H9 (cell line): ENCODE data around the gene ANKS1B. TPM values are rescaled to one million over a fixed set of nuclear protein-coding genes. Genes with fewer than 3 reads are reported as not detected.

ENCODE experiments used
- DNase-seq: peaks from one replicate; pipeline ENCODE4 v3.0.0-alpha.2; 2017
- H2AFZ ChIP-seq: one replicate; pipeline ENCODE4 v1.6.1; 2013; ENCODE audit warnings: mild to moderate bottlenecking, low read length, control low read depth, moderate library complexity
- H2AK5ac ChIP-seq: 2 replicates; pipeline ENCODE4 v1.6.1; 2013; ENCODE audit warnings: low read length, control low read depth, mixed read lengths; ENCODE audit not compliant: insufficient read length
- H2BK120ac ChIP-seq: one replicate; pipeline ENCODE4 v1.6.1; 2013; ENCODE audit warnings: low read depth, mild to moderate bottlenecking, low read length, control low read depth, inconsistent platforms; ENCODE audit not compliant: poor library complexity, severe bottlenecking
- H2BK12ac ChIP-seq: 2 replicates; pipeline ENCODE4 v1.6.1; 2013; ENCODE audit warnings: low read length, control low read depth, mixed read lengths, low read depth; ENCODE audit not compliant: insufficient read length
- H2BK15ac ChIP-seq: 2 replicates; pipeline ENCODE4 v1.6.1; 2013; ENCODE audit warnings: low read depth, low read length, control low read depth
- H2BK20ac ChIP-seq: one replicate; pipeline ENCODE4 v1.6.1; 2013; ENCODE audit warnings: low read depth, mild to moderate bottlenecking, low read length, control low read depth, inconsistent platforms; ENCODE audit not compliant: poor library complexity, severe bottlenecking
- H2BK5ac ChIP-seq: 2 replicates; pipeline ENCODE4 v1.6.1; 2013; ENCODE audit warnings: low read length, control low read depth, mixed read lengths; ENCODE audit not compliant: insufficient read length
- H3K14ac ChIP-seq: 2 replicates; pipeline ENCODE4 v1.6.1; 2013; ENCODE audit warnings: low read length, control low read depth; ENCODE audit not compliant: insufficient read depth
- H3K18ac ChIP-seq: 2 replicates; pipeline ENCODE4 v1.6.1; 2013; ENCODE audit warnings: low read depth, mild to moderate bottlenecking, mixed read lengths, low read length, control low read depth; ENCODE audit not compliant: insufficient read length
- H3K23ac ChIP-seq: 2 replicates; pipeline ENCODE4 v1.6.1; 2013; ENCODE audit warnings: low read length, control low read depth, mixed read lengths, low read depth; ENCODE audit not compliant: insufficient read length
- H3K23me2 ChIP-seq: 2 replicates; pipeline ENCODE4 v1.6.1; 2013; ENCODE audit warnings: low read depth, mild to moderate bottlenecking, mixed read lengths, low read length, control low read depth; ENCODE audit not compliant: insufficient read length, poor library complexity, severe bottlenecking
- H3K27ac ChIP-seq: 2 replicates; pipeline ENCODE4 v1.5.1; 2013; ENCODE audit warnings: low read length, control low read depth, mixed read lengths, low read depth; ENCODE audit not compliant: insufficient read length
- H3K27me3 ChIP-seq: 2 replicates; pipeline ENCODE4 v1.6.1; 2013; ENCODE audit warnings: low read length, control low read depth, inconsistent platforms; ENCODE audit not compliant: insufficient read depth
- H3K4ac ChIP-seq: 2 replicates; pipeline ENCODE4 v1.6.1; 2013; ENCODE audit warnings: low read depth, mild to moderate bottlenecking, control low read depth, inconsistent platforms, low read length, moderate library complexity
- H3K4me1 ChIP-seq: 2 replicates; pipeline ENCODE4 v1.6.1; 2013; ENCODE audit warnings: low read length, control low read depth, inconsistent platforms; ENCODE audit not compliant: insufficient read depth
- H3K4me2 ChIP-seq: 2 replicates; pipeline ENCODE4 v1.6.1; 2013; ENCODE audit warnings: low read length, control low read depth, mixed read lengths; ENCODE audit not compliant: insufficient read length, insufficient read depth
- H3K56ac ChIP-seq: 2 replicates; pipeline ENCODE4 v1.6.1; 2013; ENCODE audit warnings: low read depth, mild to moderate bottlenecking, mixed read lengths, low read length, control low read depth; ENCODE audit not compliant: insufficient read length
- H3K79me1 ChIP-seq: 2 replicates; pipeline ENCODE4 v1.6.1; 2013; ENCODE audit warnings: low read depth, mild to moderate bottlenecking, moderate library complexity, low read length, control low read depth, inconsistent platforms; ENCODE audit not compliant: insufficient read depth, poor library complexity, severe bottlenecking
- H3K79me2 ChIP-seq: 2 replicates; pipeline ENCODE4 v1.6.1; 2013; ENCODE audit warnings: low read length, control low read depth, inconsistent platforms; ENCODE audit not compliant: insufficient read depth
- H3K9ac ChIP-seq: 2 replicates; pipeline ENCODE4 v1.6.1; 2013; ENCODE audit warnings: low read length, control low read depth, mixed read lengths; ENCODE audit not compliant: insufficient read length; ENCODE audit errors: extremely low read depth
- H3K9me3 ChIP-seq: one replicate; pipeline ENCODE4 v1.6.1; 2013; ENCODE audit warnings: low read depth, low read length, inconsistent platforms; ENCODE audit not compliant: control insufficient read depth
- H3T11ph ChIP-seq: one replicate; pipeline ENCODE4 v1.6.1; 2013; ENCODE audit warnings: mild to moderate bottlenecking, low read length, control low read depth, inconsistent platforms
- H4K20me1 ChIP-seq: one replicate; pipeline ENCODE4 v1.6.1; 2013; ENCODE audit not compliant: control insufficient read depth, insufficient read length, insufficient read depth
- H4K5ac ChIP-seq: 2 replicates; pipeline ENCODE4 v1.6.1; 2013; ENCODE audit warnings: low read depth, mild to moderate bottlenecking, mixed read lengths, low read length, control low read depth; ENCODE audit not compliant: insufficient read length
- H4K8ac ChIP-seq: replicated peaks from 2 replicates; pipeline ENCODE4 v1.6.1; 2013; ENCODE audit warnings: low read length, control low read depth, mixed read lengths, low read depth; ENCODE audit not compliant: insufficient read length
- H4K91ac ChIP-seq: 2 replicates; pipeline ENCODE4 v1.6.1; 2013; ENCODE audit warnings: low read depth, mild to moderate bottlenecking, moderate library complexity, mixed read lengths, low read length, control low read depth; ENCODE audit not compliant: insufficient read length
- H3K27ac Mint-ChIP-seq, 3 experiments: 2 replicates in 2 of 3; 3 replicates in 1 of 3; pipeline ENCODE4 v1.8.0; 2020 to 2021; ENCODE audit warnings: mixed read lengths in 3 of 3, mild to moderate bottlenecking in 1 of 3, moderate library complexity in 1 of 3
- H3K27me3 Mint-ChIP-seq: 2 replicates; pipeline ENCODE4 v1.8.0; 2021; ENCODE audit warnings: low read depth, mild to moderate bottlenecking, moderate library complexity, mixed read lengths
- H3K36me3 Mint-ChIP-seq, 3 experiments: 2 replicates in 2 of 3; 3 replicates in 1 of 3; pipeline ENCODE4 v1.8.0; 2020 to 2021; ENCODE audit warnings: low read depth in 3 of 3, mixed read lengths in 3 of 3; ENCODE audit not compliant: insufficient read depth in 1 of 3
- H3K4me1 Mint-ChIP-seq, 2 experiments: 2 replicates each; pipeline ENCODE4 v1.8.0; 2020; ENCODE audit warnings: mixed read lengths in 2 of 2
- H3K4me3 Mint-ChIP-seq, 2 experiments: 2 replicates in 1 of 2; 3 replicates in 1 of 2; pipeline ENCODE4 v1.8.0; 2020 to 2021; ENCODE audit warnings: mild to moderate bottlenecking in 2 of 2, mixed read lengths in 2 of 2, moderate library complexity in 1 of 2
- H3K9me3 Mint-ChIP-seq, 2 experiments: 2 replicates in 1 of 2; 3 replicates in 1 of 2; pipeline ENCODE4 v1.8.0; 2020; ENCODE audit warnings: mild to moderate bottlenecking in 2 of 2, mixed read lengths in 2 of 2, moderate library complexity in 1 of 2
- WGBS: extraction: QIAGEN DNeasy Blood & Tissue Kit; methylation state at CpG from one replicate; pipeline ENCODE4 v1.1.7; 2013; ENCODE audit warnings: missing lambda C conversion rate, low lambda C conversion rate, mixed read lengths; ENCODE audit not compliant: insufficient read length; ENCODE audit errors: extremely low coverage; 5-methylcytosine and 5-hydroxymethylcytosine counted together
- total RNA-seq: library from RNA; stranded (reverse); gene quantifications from 2 replicates; pipeline ENCODE4 v1.2.1, GENCODE V29; 2021
- TF ChIP-seq, protein P1 (sequence below): fragments of 200-600 bp; sonication (generic); conservative IDR thresholded peaks from 3 replicates; pipeline ENCODE4 v1.8.0; 2021; ENCODE audit warnings: antibody characterized with exemption, mild to moderate bottlenecking

The ANKS1B gene
- total RNA-seq, 1 experiment from 2014 or later = 4.1 TPM

GRCh38 chr12:99063182-99063581, 921.6 kb downstream of the ANKS1B start:
- Histone ChIP-seq H2AFZ (no peak overlapping the region), H4K8ac (no peak overlapping the region), H4K91ac (no peak overlapping the region), H3K27me3 (no peaks in the 10 kb centered on the region), H3K23ac (no peak overlapping the region), H3K9me3 (no peaks in the 10 kb centered on the region), H2BK15ac (no peak overlapping the region), H2BK120ac (no peak overlapping the region), H2BK5ac (no peak overlapping the region), H3K4ac (no peak overlapping the region), H2AK5ac (no peak overlapping the region), H2BK12ac (no peak overlapping the region), H2BK20ac (no peak overlapping the region), H4K5ac (no peak overlapping the region), H4K20me1 (no peaks in the 10 kb centered on the region), H3T11ph (no peak overlapping the region), H3K4me1 (peaks cover 3% of the 10 kb centered on the region; the same call in 1 of the 2 replicates), H3K18ac (no peak overlapping the region), H3K79me2 (no peaks in the 10 kb centered on the region), H3K14ac (no peak overlapping the region), H3K79me1 (no peaks in the 10 kb centered on the region), H3K23me2 (no peaks in the 10 kb centered on the region), H3K9ac (no peak overlapping the region), H3K4me2 (no peak overlapping the region), H3K56ac (no peak overlapping the region), H3K27ac (no peak overlapping the region)
- no peaks in the 10 kb centered on the region for H3K27me3 Mint-ChIP-seq
- WGBS = no CpG with 5 or more reads among the region's 4 CpGs
- no peak for DNase-seq
- H3K4me3 Mint-ChIP-seq = no peak overlapping the region
- H3K9me3 Mint-ChIP-seq = no peaks in the 10 kb centered on the region
- peaks cover 2 to 3% of the 10 kb centered on the region in 2 experiments; a peak in 2 of 4 replicates for H3K4me1 Mint-ChIP-seq
- TF ChIP-seq, protein P1, sequence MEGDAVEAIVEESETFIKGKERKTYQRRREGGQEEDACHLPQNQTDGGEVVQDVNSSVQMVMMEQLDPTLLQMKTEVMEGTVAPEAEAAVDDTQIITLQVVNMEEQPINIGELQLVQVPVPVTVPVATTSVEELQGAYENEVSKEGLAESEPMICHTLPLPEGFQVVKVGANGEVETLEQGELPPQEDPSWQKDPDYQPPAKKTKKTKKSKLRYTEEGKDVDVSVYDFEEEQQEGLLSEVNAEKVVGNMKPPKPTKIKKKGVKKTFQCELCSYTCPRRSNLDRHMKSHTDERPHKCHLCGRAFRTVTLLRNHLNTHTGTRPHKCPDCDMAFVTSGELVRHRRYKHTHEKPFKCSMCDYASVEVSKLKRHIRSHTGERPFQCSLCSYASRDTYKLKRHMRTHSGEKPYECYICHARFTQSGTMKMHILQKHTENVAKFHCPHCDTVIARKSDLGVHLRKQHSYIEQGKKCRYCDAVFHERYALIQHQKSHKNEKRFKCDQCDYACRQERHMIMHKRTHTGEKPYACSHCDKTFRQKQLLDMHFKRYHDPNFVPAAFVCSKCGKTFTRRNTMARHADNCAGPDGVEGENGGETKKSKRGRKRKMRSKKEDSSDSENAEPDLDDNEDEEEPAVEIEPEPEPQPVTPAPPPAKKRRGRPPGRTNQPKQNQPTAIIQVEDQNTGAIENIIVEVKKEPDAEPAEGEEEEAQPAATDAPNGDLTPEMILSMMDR = no peak
- no peaks in the 10 kb centered on the region for H3K36me3 Mint-ChIP-seq
- H3K27ac Mint-ChIP-seq = no peak overlapping the region
